Measurements from ENCODE around the gene ADAP1.

DNA sequence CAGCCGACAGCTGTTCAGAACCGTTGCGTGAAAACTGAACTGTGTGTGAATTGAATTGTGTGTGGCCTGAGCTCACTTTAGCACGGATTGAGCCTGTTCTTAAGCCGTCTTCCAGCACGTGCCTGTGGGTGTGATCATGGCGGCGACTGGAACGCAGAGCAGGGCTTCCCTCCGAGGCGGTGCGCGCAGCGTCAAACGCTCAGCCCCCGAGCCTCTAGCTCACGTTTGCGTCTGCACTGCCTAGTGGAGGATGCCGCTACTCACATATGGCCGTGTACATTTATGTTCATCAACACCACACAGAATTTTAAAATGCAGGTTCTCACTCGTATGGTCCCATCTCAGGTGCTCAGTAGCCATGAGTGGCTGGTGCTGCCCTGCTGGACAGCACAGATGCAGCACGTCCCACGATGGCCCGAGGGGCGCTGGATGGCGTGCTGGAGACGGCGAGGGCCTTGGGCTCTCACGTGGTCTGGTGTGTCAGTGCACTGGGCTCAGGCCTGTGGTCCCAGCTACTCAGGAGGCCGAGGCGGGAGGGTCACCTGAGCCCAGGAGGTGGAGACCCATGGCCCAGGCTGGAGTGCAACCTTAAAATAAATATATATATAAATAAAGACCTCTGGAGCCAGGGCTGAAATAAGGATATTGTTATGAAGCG is 100.2 kb downstream of the ADAP1 start:
- no peak for TF ChIP-seq EZH2phosphoT487 (IDR thresholded peaks at IDR 0.05; ENCODE audit: borderline replicate concordance)
- TF ChIP-seq CTCF (IDR thresholded peaks at IDR 0.05 in 2 of 3, conservative IDR thresholded peaks at IDR 0.05 in 1 of 3; ENCODE audit: borderline replicate concordance in 1 of 3, insufficient read depth in 1 of 3, low read depth in 2 of 3, low read length in 2 of 3): no peak
- TF ChIP-seq POLR2AphosphoS5 (IDR thresholded peaks at IDR 0.05; ENCODE audit: low read depth, low read length): no peak
- TF ChIP-seq POLR2A (IDR thresholded peaks at IDR 0.05; ENCODE audit: borderline replicate concordance, extremely low read depth, insufficient read depth, insufficient read length): no peak
- TF ChIP-seq CEBPB (IDR thresholded peaks at IDR 0.05; ENCODE audit: low read depth): no peak
